ENCODE data around the gene ALPL. TPM values are rescaled to one million over a fixed set of nuclear protein-coding genes. Genes with fewer than 3 reads are reported as not detected.

The ALPL gene
- total RNA-seq, 1 experiment from 2014 or later: 0.73 TPM

DNA sequence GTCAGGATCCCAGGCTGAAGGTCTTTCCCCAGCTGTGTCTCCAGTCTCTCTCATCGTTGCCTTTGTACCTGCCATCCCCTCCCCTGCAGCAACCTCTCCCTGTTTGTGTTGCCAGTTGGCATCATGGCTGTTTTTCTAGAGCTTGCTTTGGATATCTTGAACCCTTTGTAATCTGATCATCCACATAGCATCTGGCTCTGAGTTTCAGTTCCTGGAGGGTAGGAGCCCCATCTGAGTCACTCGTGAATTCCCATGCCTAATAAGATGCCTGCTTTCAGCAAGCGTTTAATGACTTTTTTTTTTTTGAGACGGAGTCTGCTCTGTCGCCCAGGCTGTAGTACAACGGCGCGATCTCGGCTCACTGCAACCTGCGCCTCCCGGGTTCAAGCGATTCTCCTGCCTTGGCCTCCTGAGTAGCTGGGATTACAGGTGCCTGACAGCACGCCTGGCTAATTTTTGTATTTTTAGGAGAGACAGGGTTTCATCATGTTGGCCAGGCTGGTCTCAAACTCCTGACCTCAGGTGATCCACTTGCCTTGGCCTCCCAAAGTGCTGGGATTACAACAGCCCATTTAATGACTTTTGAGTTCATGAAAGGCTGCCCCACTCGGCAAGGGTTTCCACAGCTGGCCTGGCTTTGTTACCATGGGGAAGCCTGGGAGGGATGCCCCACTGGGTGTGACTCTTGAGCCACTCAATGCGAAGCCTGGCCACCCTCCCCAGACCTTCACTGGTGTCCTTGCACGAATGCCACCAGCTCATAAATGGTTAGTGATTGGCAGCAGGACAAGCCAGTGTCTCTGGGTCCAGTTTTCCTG, 11.9 kb downstream of the ALPL start:
- Histone ChIP-seq H3K9ac (ENCODE audit: low read length) (no peak overlapping the region), H4K20me1 (ENCODE audit: low read length) (no peaks in the 10 kb centered on the region)
- DNase-seq: no peak

DNA sequence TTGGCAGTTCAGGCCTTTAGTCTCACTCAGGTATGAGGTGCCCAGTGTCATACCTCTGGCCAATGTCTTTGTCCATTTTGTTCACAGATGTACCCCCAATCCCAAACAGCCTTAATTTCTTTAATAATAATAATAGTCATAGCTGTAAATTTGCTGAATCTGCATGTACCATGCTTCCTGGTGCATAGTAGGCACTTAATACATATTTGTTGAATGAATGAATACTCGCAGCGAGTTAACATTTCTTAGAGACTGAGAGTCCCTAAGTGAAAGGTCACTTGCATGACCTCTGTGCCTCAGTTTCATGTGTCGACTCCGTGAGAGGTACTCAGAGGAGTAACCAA, 12.5 kb downstream of the ALPL start:
- POLR2A ChIA-PET (ENCODE audit: unreplicated experiment): no interaction called here
- H3F3A ChIP-seq (ENCODE audit: low read length, unreplicated experiment): no peaks in the 10 kb centered on the region
- H3K4me2 ChIP-seq (ENCODE audit: low read length): no peak overlapping the region
- no peaks in the 10 kb centered on the region for H3K36me3 ChIP-seq (ENCODE audit: low read depth, low read length)
- no peak overlapping the region for H3K9ac ChIP-seq (ENCODE audit: low read length)
- H3K4me1 ChIP-seq (ENCODE audit: insufficient read depth, low read length): no peaks in the 10 kb centered on the region
- CTCF ChIA-PET: no interaction called here
- no peaks in the 10 kb centered on the region for H3K9me2 ChIP-seq (replicated peaks; ENCODE audit: low read length)
- no peaks in the 10 kb centered on the region for H4K20me1 ChIP-seq (ENCODE audit: low read length)
- BruUV-seq (replicated peaks): no TSS peak
- H3K4me3 ChIP-seq (ENCODE audit: low read length): no peak overlapping the region
- no peak for DNase-seq
- no peaks in the 10 kb centered on the region for H3K79me2 ChIP-seq (ENCODE audit: low read length)
- no peak for ATAC-seq
- no peak overlapping the region for H2AFZ ChIP-seq (ENCODE audit: low read length)
- intact Hi-C loops (cut with micrococcal nuclease): no loop called here
- TF ChIP-seq EZH2phosphoT487 (IDR thresholded peaks at IDR 0.05; ENCODE audit: borderline replicate concordance, low read length) (no peak), EZH2 (IDR thresholded peaks at IDR 0.05; ENCODE audit: low read length, unreplicated experiment) (no peak)
- TF ChIP-seq, protein P1, sequence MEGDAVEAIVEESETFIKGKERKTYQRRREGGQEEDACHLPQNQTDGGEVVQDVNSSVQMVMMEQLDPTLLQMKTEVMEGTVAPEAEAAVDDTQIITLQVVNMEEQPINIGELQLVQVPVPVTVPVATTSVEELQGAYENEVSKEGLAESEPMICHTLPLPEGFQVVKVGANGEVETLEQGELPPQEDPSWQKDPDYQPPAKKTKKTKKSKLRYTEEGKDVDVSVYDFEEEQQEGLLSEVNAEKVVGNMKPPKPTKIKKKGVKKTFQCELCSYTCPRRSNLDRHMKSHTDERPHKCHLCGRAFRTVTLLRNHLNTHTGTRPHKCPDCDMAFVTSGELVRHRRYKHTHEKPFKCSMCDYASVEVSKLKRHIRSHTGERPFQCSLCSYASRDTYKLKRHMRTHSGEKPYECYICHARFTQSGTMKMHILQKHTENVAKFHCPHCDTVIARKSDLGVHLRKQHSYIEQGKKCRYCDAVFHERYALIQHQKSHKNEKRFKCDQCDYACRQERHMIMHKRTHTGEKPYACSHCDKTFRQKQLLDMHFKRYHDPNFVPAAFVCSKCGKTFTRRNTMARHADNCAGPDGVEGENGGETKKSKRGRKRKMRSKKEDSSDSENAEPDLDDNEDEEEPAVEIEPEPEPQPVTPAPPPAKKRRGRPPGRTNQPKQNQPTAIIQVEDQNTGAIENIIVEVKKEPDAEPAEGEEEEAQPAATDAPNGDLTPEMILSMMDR (conservative IDR thresholded peaks at IDR 0.05; ENCODE audit: low read depth, low read length): no peak
- H3K9me3 ChIP-seq (ENCODE audit: low read length): no peaks in the 10 kb centered on the region
- H3K27ac ChIP-seq (ENCODE audit: low read length): no peak overlapping the region
- H3K27me3 ChIP-seq (ENCODE audit: low read length): no peaks in the 10 kb centered on the region

More for the DNA sequence above, 11.9 kb downstream of the ALPL start:
- CTCF ChIA-PET: no interaction called here
- H3K9me2 ChIP-seq (replicated peaks; ENCODE audit: low read length): no peaks in the 10 kb centered on the region
- no peak overlapping the region for H3K4me3 ChIP-seq (ENCODE audit: low read length)
- H3K4me1 ChIP-seq (ENCODE audit: insufficient read depth, low read length): no peaks in the 10 kb centered on the region
- POLR2A ChIA-PET (ENCODE audit: unreplicated experiment): no interaction called here
- no peak overlapping the region for H3K27ac ChIP-seq (ENCODE audit: low read length)
- H3F3A ChIP-seq (ENCODE audit: low read length, unreplicated experiment): no peaks in the 10 kb centered on the region
- intact Hi-C loops (cut with micrococcal nuclease): no loop called here
- BruUV-seq (replicated peaks): no TSS peak
- no peaks in the 10 kb centered on the region for H3K27me3 ChIP-seq (ENCODE audit: low read length)
- H3K79me2 ChIP-seq (ENCODE audit: low read length): no peaks in the 10 kb centered on the region
- H3K9me3 ChIP-seq (ENCODE audit: low read length): no peaks in the 10 kb centered on the region
- no peak for ATAC-seq
- TF ChIP-seq EZH2phosphoT487 (IDR thresholded peaks at IDR 0.05; ENCODE audit: borderline replicate concordance, low read length): no peak
- no peak for TF ChIP-seq EZH2 (IDR thresholded peaks at IDR 0.05; ENCODE audit: low read length, unreplicated experiment)
- TF ChIP-seq, protein P1 (conservative IDR thresholded peaks at IDR 0.05; ENCODE audit: low read depth, low read length): no peak
- H2AFZ ChIP-seq (ENCODE audit: low read length): no peak overlapping the region
- no peak overlapping the region for H3K4me2 ChIP-seq (ENCODE audit: low read length)
- H3K36me3 ChIP-seq (ENCODE audit: low read depth, low read length): no peaks in the 10 kb centered on the region

DNA sequence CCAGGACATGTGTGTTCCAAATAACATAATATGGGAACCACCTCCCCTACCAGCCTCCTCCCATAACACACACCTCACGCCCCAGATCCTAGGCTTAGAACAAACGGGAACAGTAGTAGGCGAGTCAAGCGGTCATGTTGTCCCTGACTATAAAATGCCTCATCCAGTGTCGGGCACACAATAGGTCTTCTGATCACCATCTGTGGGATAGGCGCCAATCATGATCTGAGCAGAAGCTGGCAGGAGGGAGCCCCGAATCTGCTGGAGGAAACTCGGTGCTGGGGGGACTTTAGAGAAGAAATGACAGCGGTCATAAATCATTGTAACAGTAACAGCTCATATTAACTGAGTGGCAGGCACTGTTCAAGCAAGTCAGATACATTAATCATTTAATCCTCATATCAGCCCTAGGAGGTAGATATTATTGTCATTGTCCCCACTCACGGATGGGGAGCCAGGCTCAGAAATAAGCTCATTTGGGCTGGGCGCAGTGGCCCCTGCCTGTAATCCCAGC, 13.4 kb downstream of the ALPL start:
- H3K9me2 ChIP-seq (replicated peaks; ENCODE audit: low read length): no peaks in the 10 kb centered on the region
- no peaks in the 10 kb centered on the region for H3F3A ChIP-seq (ENCODE audit: low read length, unreplicated experiment)
- ChIA-PET CTCF (no interaction called here), POLR2A (ENCODE audit: unreplicated experiment) (no interaction called here)
- H3K27ac ChIP-seq (ENCODE audit: low read length): no peak overlapping the region
- H4K20me1 ChIP-seq (ENCODE audit: low read length): no peaks in the 10 kb centered on the region
- no peak overlapping the region for H2AFZ ChIP-seq (ENCODE audit: low read length)
- BruUV-seq (replicated peaks): no TSS peak
- no peak for ATAC-seq
- TF ChIP-seq EZH2 (IDR thresholded peaks at IDR 0.05; ENCODE audit: low read length, unreplicated experiment) (no peak), EZH2phosphoT487 (IDR thresholded peaks at IDR 0.05; ENCODE audit: borderline replicate concordance, low read length) (no peak)
- TF ChIP-seq, protein P1 (conservative IDR thresholded peaks at IDR 0.05; ENCODE audit: low read depth, low read length): no peak
- H3K79me2 ChIP-seq (ENCODE audit: low read length): no peaks in the 10 kb centered on the region
- no peaks in the 10 kb centered on the region for H3K9me3 ChIP-seq (ENCODE audit: low read length)
- no peak for DNase-seq
- no peak overlapping the region for H3K9ac ChIP-seq (ENCODE audit: low read length)
- no peaks in the 10 kb centered on the region for H3K4me1 ChIP-seq (ENCODE audit: insufficient read depth, low read length)
- intact Hi-C loops (cut with micrococcal nuclease): no loop called here
- no peak overlapping the region for H3K4me3 ChIP-seq (ENCODE audit: low read length)
- no peaks in the 10 kb centered on the region for H3K27me3 ChIP-seq (ENCODE audit: low read length)
- H3K36me3 ChIP-seq (ENCODE audit: low read depth, low read length): no peaks in the 10 kb centered on the region
- no peak overlapping the region for H3K4me2 ChIP-seq (ENCODE audit: low read length)

All from PC-3 (cell line).